GM18867 (cell line): Measurements from ENCODE around the gene CASP3.
A peak's percentile ranks its signal among the peaks of the same experiment; 100 is the strongest.

Experiments used
- ATAC-seq: cut with Tn5 transposase; IDR thresholded peaks from one replicate; pipeline ENCODE4 v1.9.1; 2021; ENCODE audit warnings: mild to moderate bottlenecking, moderate library complexity; ENCODE audit not compliant: unreplicated experiment

CASP3 gene

DNA sequence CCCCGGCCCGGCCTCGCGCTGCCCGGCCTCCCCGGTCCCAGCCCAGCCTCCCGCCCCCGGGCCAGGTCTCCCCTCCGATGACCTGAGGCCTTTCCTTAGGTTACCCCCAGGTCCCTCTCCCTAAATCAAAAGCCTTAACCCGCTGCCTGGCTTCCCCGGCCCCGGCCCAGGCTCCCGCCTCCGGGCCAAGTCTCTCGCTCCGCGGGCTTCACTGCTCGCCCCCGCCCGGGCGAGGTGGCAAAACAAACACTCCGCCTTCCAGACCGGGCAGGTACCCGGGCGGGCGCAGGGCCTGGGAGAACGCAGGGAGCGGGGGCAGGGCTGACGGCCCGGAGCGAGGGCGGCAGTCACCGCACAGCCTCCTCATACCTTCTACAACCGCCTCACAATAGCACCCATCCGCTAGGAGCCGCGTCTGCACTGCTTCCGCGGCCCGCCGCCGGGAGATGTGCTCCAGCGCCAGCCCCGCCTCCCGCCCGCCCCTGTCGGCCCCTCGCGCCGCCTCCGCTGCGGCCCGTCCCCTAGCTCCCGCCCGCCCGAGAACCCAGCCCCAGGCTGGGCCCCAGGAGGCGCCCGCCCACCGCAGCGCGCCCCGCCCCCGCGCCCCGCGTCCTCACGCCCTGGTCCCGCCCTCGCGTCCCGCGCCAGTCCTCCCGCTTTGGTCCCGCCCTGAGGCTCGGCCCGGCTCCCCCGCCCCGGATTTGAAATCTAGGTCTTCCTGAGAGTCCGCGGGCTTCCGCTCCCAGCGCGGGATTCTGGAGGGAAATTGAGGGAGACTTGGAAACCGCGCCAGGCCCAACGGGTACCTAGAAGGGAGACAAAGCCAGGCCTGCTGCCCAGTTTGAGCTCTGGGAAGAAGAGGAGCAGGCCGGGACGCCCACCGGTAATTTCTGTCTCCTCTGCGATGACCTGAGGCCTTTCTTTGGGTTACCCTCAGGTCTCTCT is at the start of gene CASP3, which contains the start of gene PRIMPOL:
Gene CASP3, minus strand, starts transcription at position 422 of the 945 bp plus-strand sequence. CDS start 10,994 bp downstream, outside the sequence.
Gene PRIMPOL, plus strand, starts transcription at position 713 of the 945 bp plus-strand sequence. CDS start 7,403 bp downstream, outside the sequence.
- ATAC-seq: peak; percentile 86

DNA sequence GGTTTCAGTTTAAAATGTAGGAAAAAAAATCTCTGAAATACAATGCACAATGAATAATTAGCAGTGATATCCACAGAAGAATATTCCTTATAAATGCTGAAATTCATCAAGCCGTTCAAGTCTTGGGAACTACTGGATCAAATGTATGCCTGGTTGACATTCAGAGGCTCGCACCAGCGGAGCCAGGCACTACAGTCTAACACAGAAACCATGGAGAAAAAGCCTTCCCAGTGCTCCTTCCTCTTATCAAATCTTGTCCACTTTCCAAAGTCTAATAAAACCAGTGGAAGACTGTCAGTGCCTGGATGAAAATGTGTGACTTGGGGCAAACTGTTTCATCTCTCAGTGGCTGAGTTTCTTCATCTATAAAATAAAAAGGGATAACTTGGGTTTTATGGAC is 48.7 kb upstream of the CASP3 start:
- ATAC-seq: no peak

DNA sequence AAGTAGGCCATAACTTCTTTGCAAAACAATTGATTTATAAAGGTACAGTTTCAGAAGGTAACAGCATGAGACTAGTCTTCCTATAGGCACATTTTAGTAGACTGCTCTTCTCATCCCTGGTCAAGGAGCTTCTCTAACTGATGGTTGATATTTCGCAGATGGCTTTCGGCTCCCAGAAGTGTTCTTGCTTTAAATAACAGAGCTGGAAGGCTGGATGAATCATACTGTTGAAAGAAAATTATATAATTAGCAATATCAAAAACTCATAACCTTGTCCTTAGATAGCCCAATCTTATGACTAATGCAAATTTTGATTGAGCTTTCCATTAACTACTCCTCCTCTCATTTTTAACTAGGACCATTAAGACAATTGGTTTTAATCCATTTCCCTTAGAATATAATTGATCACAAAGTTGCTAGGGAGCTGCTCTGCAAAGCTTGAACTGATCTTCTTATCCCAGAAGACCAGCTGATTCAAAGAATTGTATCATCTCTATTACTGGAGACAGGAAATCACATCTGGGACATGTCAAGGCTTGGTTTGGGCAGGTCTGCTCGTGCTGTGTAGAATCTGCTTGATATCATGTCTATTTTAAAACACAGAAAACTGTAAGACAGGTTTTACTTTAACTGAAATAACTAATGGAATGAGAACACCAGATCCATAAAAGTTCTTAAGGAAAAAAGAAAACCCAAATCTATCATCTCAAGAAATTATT is 46.1 kb upstream of the CASP3 start:
- no peak for ATAC-seq

DNA sequence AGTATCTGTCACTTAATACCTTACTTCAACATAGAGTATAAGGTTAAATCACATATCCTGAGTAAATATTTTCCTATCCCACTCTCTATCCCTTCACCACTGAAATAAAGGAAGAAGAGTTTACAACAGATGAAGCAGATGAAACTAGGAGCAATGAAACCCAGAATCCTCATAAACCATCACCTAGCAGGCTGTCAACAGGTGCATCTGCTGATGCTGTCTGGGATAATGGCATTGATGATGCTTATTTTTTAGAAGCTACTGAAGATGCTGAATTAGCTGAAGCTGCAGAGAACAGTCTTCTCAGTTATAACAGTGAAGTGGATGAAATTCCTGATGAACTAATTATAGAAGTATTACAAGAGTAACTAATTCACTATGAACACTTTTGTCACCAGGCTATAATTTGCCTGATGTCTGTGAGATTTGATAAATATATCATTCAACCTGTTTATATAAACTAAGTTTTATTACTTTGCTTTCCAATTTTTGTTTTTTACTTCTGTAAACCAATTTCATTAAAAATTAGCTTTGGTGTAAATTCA is 45.2 kb upstream of the CASP3 start:
- no peak for ATAC-seq

DNA sequence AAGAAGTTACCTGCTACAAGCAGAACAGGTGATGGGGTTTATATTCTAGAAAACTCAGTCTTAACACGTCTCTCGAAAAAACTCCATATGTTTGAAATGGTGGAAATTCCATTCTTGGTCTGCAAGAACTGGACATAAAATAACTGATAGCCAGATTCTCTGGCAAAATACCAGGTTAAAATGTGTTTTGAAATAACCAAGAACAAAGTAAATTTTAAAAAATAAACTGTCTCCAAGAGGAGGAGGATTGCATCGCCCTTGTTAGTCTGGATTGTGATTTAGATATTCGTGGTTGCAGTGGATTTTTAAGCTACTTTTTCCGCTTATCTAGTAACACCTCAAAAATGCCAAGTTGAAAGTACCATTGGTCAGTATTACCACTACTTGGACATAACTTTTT is 43.8 kb upstream of the CASP3 start:
- ATAC-seq: no peak

DNA sequence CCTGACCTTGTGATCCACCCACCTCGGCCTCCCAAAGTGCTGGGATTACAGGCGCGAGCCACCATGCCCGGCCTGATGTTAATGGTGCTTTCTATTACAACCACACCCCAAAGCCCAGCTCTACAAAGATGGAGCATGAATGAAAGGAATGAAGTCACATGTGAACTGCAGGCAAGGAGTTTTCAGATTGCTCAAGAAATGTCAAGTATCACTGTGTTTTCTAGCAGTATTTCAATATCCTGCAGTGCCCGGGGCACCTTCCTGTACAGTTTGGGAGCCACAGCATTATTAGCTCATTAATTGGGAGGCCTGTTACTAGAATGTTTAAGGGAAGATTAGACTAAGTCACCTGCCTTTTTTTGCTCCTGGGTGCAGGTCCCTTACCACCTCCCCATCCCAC is 40.4 kb upstream of the CASP3 start:
- ATAC-seq: no peak

DNA sequence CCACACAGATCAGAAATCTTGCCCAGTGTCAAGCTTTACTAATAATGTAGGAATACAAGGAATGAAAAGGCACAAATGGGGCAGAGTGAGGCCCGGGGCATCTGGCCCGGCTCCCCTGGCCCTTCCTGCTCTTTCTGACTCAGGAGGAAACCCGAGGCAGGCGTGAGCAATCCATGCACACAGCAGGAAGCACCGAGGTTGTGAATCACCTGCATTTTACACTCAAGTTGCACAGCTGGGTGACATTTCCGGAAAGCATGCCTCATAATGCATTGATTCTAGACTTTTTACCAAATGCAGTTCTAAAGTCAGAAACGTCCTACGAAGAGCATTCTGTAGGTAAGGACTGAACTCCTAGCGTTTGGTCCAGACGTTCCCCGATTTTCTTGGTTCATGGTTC is 39.2 kb upstream of the CASP3 start:
- no peak for ATAC-seq

DNA sequence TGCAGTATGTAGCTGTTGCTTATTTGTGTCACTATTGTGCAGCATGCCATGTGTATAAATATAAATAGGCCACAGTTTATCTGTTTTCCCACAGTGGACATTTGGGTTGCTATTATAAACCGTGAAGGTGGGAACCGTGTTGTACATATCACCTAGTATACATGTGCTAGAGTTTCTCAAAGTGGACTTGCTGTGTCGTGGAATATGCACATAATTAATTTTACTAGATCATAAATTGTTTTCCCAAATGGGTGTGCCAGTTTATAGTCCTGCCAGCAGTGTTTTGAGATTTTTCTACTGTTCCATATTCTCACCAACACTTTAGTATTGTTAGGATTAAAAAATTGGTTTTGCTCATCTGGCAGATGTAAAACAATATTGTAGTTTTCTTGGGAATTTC is 38.8 kb upstream of the CASP3 start:
- no peak for ATAC-seq

DNA sequence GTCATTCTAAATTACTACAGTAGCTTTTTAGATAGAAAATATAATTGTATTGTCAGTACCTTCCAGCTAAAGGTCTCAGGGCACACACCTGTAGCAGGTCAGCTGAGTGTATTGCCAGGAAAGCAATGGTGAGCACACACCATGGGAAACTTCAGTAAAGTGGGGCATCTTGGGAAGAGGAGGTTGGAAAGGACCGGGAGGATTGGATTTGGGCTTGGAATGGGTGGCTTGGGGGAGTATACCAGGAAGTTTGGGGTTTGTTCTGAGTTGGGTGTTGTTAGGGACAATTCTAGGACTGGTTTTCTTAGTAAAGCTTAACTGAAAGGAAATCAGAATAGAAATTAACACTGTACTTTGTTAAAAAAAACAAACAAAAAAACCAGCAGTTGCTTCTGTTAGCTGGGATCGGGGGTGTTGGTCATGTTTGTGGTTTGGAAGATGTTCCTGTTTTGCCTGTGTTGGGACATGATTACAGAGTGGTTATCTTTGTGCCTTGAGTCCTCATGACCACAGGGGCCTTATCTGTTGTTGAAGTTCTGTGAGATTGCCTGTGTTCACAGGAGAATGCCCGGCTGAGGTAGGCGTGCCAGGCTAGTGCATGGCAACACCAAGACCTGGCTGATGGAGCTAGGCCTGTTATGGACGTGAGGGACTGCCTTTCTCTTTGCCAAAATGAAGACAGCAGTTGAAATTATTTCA is 35.4 kb upstream of the CASP3 start:
- ATAC-seq: no peak

DNA sequence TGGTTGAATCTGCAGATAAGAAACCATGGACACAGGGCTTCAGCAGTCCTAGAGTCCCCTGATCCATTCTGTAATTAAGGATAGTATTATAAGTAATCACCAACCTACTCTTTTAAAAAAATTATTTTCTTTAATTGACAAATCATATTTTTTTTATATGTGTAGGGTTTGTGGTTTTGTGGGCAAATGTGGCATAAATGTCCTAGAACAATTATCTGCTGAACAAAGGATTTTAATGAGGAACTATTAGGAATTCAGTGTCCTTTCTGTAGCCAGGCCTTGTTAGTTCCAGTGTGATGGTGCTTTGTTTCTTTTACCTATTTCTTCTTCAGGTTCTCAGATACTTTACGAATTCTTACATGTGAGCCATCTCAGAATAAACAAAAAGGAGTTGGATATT is 32.7 kb upstream of the CASP3 start:
- ATAC-seq: no peak

DNA sequence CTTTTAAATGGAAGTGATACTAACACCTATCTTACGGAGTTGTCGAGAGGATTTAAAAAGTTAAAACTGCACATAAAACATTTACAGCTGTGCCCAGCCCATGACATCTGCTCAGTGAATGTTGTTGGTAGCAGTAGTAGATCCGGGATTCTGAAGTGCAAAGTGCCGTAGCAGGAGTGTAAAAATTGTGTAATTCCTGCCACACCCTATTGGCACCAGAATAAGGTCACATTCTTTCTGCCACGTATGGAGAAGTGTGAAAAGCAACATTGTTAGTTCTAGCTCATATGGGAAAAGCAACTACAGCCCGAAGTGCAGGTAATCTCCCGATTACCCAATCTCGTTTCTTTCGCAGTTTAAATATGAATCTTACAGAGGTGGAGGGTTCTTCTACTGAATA is 31.5 kb upstream of the CASP3 start:
- ATAC-seq: no peak

DNA sequence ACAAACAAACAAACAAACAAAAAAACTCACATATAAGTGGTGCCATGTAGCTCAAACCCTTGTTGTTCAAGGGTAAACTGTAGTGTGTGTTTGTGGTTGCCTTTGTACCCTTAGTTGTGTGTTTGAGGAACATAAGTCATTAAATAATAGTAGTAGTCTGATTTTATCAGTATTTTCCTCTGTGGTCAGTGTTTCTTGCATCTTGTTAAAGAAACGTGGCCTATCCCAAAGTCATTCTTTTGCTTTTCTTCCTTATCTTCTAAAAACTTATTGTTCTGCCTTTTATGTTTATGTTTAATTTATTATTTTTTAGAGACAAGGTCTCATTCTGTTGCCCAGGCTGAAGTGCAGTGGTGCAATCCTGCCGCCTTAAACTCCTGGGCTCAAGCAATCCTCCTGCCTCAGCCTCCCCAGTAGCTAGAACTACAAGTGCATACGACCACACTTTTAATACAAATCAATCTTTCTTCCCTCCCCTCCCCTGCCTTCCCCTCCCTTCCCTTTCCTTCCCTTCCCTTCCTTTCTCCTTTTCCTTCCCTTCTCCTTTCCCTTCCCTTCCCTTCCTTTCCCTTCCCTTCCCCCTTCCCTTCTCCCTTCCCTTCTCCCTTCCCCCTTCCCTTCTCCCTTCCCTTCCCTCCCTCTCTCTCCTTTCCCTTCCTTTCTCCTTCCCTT is 26.7 kb upstream of the CASP3 start:
- no peak for ATAC-seq

DNA sequence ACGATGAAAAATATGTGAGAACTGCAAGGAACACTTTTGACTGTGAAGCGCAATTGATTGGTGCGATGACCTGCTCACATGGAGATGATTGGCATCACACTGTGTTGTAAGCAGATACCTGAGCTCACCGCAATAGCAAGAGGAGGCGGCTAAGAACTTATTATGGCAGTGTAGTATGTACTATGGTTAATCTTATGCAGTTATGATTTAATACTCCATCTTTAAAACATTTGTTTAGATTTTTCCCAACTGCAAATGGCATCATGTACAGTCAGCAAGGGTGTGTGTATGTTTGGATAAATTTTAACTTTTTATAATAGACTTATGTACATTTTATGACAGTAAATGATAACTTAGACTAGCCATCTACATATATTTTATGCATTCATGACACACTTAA is 25.8 kb upstream of the CASP3 start:
- no peak for ATAC-seq

DNA sequence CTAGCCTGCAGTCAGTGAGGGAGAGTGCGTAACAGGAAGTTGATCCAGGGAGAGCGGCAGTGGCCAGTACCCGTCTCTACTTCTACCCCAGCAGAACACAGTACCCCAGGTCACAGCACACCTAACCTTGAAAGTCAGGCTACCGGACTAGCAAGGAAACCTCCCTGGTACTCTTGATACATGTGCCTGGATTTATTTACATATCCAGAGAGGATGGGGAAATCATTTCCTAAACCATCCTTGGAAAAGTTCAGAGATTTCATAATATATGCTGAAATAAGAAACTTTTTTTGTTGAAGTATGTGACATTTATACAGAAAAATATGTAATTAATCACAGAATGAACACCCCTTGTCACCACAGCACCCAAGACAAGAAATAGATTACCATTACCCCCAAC is 24.8 kb upstream of the CASP3 start:
- no peak for ATAC-seq

DNA sequence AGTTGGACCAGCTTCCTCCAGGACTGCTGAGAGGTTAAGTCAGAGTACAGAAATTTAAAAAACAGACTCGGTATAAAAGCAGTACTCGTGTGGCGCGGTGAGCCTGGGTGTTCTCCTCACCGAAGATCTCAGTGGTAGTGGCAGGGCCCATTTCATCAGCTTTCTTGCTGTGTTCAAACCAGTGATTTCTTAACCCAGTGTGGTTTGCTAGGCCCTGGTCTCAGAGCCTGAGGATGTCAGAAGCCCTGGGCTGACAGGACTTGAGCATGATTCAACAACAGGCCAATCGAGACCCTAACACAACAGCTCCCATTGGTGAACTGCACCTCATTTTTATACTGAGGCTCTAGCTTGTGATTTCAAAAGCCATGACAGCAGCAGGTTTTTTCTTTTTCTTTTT is 23.5 kb upstream of the CASP3 start:
- ATAC-seq: no peak

DNA sequence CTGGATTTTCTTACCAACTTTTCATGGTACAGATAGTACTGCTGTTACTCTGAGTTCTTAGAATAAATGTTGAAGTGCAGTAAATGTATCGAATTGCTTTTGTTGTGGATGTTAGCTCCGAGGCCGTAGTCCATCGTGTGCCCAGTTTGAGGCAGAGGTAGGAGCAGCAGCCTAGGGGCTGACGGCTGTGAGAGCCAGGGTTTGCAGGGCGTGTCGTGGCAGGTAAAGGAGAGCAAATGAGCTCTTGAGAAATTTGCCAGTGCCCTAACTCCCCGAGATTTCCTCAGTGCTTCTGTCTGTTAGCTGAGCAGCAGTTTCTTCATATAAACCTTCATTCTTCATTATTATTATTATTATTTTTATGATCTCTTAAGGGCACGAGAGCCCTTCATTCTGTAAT is 21.9 kb upstream of the CASP3 start:
- no peak for ATAC-seq

DNA sequence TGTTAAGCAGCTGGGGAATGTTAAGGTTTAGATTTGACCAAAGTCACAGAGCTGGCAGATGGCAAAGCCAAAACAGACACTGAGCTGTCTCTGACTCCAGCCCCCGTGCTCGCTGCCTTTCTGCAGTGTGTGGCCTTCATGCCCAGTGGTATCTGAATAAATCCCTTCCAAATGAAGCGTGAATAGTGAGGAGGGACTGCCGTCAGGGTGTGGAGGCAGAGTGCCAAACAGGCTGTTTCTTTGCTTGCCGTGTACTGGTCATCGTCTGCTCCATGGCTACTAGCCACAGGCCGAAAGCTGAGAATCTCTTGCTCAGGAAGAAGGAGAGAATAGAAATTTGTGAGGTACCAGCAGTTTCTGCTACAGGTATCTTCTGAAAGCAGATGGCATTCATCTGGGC is 20.0 kb upstream of the CASP3 start:
- no peak for ATAC-seq

DNA sequence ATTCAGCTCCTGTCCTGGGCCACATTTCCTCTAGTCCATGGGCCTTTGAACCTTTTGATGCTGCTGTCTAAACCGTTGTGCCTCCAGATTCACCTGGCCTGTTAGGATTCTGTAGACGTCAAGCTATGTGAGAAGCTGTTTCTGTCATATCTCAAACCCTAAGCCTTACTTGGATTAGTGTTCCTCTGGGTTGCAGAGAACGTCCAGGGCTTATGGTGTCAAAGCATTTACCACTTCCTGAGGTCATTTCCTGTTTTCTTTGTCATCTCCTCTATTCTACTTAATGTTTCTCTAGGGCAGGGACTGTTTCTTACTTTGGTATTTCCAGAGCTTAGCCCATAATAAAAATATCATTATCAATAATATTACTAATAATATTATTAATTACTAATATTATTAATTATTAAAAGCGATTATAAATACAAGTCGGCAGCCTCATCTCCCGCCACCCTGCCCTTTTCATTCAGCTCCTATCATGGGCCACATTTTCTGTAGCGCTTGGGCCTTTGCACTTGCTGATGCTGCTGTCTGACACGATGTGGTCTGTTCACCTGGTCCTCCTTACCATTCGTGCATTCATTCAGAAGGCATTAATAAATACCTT is 19.4 kb upstream of the CASP3 start:
- no peak for ATAC-seq

DNA sequence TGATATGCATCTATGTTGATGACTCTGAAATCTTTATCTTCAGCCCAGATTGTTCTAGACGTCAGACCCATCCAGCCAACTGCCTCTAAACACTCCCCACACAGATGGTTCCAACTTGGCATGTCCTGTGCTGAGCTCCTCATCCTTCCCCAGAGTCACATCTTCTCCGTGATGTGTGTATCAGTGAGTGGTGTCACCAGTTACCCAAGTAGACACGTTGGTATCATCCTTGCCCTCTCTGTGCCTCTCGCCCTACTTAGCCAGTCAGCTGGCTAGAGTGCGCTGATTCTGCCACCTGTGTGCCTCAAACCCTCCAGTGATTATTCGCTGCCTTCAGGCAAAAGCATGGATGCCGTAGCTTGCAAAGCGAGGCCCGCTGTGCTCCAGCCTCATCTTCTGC is 18.8 kb upstream of the CASP3 start:
- no peak for ATAC-seq

DNA sequence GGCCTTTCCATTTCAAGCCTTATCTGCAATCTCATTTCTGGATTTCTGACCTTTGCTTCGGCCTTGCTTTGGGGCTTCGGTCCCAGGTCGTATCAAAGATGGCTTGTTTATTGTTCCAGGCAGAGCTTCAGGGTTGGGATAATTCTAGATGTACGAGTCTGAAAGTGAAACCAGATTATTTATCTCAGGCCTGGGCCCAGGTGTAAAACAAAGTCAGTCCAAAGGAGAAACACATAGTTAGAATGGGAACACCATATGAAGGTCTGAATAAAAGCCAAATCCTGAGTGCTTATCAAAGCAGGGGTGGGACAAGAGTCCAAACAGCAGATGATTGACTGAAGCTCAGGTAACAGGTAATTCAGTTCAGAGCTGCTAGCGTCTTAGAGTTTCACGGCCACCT is 17.4 kb upstream of the CASP3 start:
- no peak for ATAC-seq
